Hematopoietic multipotent progenitor cell treated with erythropoietin and hydrocortisone succinate and interleukin-3 and kit ligand, for 8 days (in vitro differentiated cells): ENCODE data around the gene MNT.
A peak's percentile ranks its signal among the peaks of the same experiment; 100 is the strongest.
"Not testable (repeated sequence)": the region's sequence is repeated elsewhere in the genome, so short reads cannot be mapped to it uniquely, and the experiment has no call there.

Experiments
- DNase-seq: peaks from one replicate; pipeline ENCODE4 v3.0.0-alpha.2; 2015

MNT gene, protein sequence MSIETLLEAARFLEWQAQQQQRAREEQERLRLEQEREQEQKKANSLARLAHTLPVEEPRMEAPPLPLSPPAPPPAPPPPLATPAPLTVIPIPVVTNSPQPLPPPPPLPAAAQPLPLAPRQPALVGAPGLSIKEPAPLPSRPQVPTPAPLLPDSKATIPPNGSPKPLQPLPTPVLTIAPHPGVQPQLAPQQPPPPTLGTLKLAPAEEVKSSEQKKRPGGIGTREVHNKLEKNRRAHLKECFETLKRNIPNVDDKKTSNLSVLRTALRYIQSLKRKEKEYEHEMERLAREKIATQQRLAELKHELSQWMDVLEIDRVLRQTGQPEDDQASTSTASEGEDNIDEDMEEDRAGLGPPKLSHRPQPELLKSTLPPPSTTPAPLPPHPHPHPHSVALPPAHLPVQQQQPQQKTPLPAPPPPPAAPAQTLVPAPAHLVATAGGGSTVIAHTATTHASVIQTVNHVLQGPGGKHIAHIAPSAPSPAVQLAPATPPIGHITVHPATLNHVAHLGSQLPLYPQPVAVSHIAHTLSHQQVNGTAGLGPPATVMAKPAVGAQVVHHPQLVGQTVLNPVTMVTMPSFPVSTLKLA

DNA sequence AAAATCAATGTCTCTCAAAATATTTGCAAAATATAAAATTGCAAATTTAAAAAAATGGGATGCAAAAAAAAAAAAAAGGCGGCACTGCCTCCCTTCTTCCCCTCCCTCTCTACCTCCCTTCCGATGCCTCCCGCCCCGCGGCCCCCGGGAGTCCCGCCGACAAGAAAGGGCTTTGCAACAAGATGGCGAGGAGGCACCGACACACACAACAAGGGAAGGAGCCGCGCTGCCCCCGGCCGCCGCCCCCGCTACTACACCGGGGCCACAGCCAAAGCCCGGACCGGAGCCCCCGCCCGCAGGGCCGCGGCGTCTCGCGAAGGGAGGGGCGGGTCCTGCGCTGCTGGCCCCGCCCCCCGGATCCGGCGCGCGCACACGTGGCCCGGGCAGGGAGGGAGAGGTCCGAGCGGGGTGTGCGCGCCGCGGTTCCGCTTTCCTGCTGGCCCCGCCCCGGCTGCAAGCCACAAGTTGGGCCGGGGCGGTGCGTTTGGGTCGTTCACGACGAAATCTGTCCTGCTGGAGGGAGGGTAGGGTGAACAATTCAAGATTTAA is at the start of gene MNT:
Gene MNT, minus strand, starts transcription at position 184 of the 549 bp plus-strand sequence. CDS start 348 bp downstream, outside the sequence.
- peak; percentile 92 for DNase-seq

- no peak for DNase-seq
These were observed 49.3 kb upstream of the MNT start for GRCh38 chr17:2450016-2450650.

GRCh38 chr17:2449486-2449885 is 48.6 kb upstream of the MNT start:
- DNase-seq = no peak

DNA sequence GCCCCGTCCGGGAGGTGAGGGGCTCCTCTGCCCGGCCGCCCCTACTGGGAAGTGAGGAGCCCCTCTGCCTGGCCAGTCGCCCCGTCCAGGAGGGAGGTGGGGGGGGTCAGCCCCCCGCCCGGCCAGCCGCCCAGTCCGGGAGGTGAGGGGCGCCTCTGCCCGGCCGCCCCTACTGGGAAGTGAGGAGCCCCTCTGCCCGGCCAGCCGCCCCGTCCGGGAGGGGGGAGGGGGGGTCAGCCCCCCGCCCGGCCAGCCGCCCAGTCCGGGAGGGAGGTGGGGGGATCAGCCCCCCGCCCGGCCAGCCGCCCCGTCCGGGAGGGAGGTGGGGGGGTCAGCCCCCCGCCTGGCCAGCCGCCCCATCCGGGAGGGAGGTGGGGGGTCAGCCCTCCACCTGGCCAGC is 46.6 kb upstream of the MNT start:
- not testable (repeated sequence) for DNase-seq

GRCh38 chr17:2445638-2446037 is 44.8 kb upstream of the MNT start:
- DNase-seq = no peak

GRCh38 chr17:2444382-2444781 is 43.5 kb upstream of the MNT start:
- DNase-seq = no peak

GRCh38 chr17:2442166-2442565 is 41.3 kb upstream of the MNT start:
- no peak for DNase-seq

DNA sequence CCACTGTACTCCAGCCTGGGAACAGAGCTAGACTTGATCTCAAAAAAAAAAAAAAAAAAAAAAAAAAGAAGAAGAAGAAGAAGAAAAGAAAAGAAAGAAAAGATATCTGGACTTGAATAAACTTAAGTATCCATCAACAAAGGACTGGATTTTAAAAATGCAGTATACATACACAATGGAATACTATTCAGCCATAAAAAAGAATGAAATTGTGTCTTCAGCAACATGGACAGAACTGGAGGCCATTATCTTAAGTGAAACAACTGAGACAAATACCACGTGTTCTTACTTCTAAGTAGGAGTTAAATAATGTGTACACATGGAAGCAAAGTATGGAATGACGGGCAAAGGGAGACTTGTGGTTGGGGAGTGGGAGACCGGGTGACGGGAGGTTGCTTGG is 40.1 kb upstream of the MNT start:
- no peak for DNase-seq

DNA sequence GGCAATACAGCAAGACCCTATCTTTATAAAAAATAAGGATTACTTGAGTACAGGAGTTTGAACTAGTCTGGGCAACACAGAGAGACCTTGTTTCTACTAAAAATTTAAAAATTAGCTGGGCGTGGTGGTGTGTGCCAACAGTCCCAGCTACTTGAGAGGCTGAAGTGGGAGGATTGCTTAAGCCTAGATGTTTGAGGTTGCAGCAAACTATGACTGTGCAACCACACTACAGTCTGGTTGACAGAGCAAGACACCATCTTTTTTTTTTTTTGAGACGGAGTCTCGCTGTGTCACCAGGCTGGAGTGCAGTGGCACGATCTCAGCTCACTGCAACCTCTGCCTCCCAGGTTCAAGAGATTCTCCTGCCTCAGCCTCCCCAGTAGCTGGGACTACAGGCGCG is 39.1 kb upstream of the MNT start:
- DNase-seq = not testable (repeated sequence)

DNA sequence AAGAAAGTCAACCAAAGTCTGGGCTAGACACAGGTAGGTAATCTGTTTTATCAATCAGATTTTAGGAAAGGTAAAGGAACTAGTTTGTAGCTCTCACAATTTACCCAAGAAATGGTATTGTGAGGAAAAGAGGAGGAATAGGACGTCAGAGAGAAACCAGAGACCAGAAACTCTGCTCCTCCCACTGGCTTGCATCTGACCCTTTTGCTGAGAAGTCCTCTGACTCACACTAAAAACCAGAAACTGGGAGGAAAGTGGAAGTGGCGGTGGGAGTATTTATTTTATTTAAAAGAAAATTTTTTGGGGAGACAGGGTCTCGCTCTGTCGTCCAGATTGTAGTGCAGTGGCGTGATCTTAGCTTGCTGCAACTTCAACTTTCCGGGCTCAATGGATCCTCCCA is 38.0 kb upstream of the MNT start:
- no peak for DNase-seq

- no peak for DNase-seq
These were observed 35.6 kb upstream of the MNT start for GRCh38 chr17:2436316-2436905.

GRCh38 chr17:2435862-2436261 is 35.0 kb upstream of the MNT start:
- peak; percentile 6 for DNase-seq

- DNase-seq = peak; percentile 10
These were observed 34.4 kb upstream of the MNT start for GRCh38 chr17:2435181-2435741.

- no peak for DNase-seq
These were observed 32.8 kb upstream of the MNT start for GRCh38 chr17:2433696-2434095.

DNA sequence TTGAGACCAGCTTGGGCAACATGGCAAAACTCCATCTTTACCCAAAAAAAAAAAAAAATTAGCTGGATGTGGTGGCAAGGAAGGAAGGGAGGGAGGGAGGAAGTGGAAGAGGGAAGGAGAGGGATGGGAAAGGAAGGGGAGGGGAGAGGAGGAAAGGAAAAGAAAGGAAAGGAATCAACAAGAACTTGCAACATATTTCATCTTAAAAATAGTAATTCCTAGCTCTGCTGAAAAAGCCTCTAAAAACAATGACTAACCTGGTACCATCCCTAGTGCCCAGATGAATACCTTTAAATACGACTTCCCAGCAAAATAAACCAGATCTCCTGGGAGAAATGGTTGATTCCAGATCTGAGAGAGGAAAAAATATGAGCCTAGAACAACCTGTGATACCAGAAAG is 27.1 kb upstream of the MNT start:
- DNase-seq = no peak

DNA sequence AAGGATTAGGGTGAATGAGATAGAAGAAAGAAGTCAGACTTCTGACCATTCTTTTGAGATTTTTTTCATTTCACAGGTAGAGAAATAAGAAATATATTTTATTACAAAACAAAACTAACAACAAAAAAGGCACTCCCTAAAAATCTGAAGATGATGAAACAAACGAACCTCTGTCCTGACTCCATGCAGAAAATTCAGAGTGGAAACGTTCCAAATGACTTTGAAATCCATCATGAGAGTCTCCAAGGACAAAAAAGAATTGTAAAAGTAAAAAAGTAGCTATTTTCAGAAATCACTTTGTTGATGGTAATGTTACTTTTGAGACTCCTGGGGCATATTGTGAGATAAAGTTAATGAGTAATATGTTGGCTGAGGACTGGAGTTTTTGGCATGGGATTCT is 26.4 kb upstream of the MNT start:
- no peak for DNase-seq

DNA sequence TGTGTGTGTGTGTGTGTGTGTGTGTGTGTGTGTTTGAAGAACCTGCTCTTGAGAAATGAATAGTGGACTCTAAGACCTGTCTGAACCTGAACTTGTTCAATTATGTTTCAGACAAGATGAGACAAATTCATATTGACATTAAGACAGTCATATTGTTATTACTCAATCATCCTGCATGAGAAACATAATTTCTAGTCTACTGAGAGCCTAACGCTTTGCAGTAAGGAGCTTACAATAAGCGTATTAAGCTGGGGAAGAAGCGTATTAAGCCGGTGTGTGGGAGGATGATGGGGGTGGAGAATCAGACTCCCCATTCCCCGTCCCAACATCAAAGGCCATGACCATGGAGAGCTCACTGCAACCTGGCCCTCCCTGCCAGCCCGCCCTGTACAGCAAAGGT is 22.4 kb upstream of the MNT start:
- no peak for DNase-seq

GRCh38 chr17:2421315-2422147 is 20.7 kb upstream of the MNT start:
- peak; percentile 23 for DNase-seq

- no peak for DNase-seq
These were observed 19.3 kb upstream of the MNT start for GRCh38 chr17:2420176-2420575.

- no peak for DNase-seq
These were observed 18.6 kb upstream of the MNT start for GRCh38 chr17:2419486-2419885.

DNA sequence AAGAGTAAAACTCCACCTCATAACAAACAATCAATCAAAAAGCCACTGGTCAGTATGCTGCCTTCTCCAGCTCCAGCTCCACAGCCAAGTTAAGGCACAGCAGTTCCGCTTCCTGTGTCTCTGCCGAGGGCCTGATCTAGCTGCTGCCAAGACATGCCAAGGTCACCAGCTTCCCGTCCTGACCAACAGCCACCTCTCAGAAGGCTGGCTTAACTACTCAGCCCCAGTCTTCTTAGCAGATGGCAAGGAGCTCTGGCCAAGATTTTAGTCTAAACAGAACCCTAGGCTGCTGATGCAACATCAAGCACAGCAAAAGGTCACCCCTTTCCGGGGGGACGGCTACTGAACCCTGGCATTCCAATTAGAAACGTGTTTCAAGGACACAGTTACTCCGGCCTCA is 17.7 kb upstream of the MNT start:
- no peak for DNase-seq
